Adrenal gland (tissue), 5 donors: ENCODE data around the gene PGS1.

Source experiments
- POLR2A ChIP-seq, 2 donors: fragments of 450-650 bp; IDR thresholded peaks; one replicate each; pipeline ENCODE4 v1.6.1; 2017; ENCODE audit warnings: antibody characterized with exemption in 2 of 2, mild to moderate bottlenecking in 2 of 2, moderate library complexity in 1 of 2
- TF ChIP-seq, protein P1 (sequence below), 6 experiments: fragments of 450-650 bp in 4 of 6; fragments of 200-600 bp in 2 of 6; sonication (generic) in 1 of 6; IDR thresholded peaks; 1 replicate in 5 of 6; 2 replicates in 1 of 6; pipeline versions ENCODE4 v1.5.1 to v1.8.0; 2016 to 2021; ENCODE audit warnings: antibody characterized with exemption in 6 of 6, mild to moderate bottlenecking in 2 of 6, moderate library complexity in 1 of 6
- donor health status: DM: no; HTN: no; CAD: no.

DNA sequence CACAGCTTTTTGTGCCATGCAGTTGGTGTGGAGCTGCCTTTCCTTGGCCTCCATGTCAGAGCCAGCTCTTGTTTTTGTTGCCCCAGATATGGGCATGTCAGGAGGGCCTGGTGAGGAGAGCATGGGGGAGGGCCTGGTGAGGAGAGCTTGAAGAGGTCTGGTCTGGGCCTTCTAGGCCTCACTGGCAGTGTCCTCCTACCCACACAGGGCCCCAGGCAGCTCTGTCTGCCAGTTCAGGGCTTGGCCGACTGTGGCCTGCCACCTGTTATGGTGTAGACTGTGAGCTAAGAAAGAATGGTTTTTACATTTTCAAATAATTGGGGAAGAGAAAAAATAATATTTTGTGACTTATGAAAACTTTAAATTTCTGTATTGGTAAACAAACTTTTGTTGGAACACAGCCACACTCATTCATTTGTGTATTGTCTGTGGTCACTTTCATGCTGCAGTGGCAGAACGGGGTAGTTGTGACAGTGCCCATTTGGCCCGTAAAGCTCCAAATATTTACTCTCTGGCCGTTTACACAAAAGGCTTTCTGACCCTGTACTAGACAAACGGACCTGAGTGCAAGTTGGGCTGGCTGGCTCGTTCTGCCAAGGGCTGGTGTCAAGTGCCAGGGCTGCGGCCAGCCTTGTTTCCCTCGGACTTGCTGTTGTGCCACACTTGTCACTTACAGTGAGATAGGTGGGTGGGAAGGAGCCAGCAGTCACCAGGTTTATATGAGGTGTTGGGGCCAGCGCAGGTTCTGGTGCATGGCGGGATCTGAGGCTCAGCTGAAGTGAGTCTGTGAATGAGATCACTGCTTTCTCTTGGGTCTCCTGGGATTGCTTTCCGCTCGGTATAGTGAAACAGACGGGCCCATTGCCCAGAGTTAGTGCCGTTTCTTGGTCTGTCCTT, 18.2 kb downstream of the PGS1 start:
- TF ChIP-seq, protein P1, sequence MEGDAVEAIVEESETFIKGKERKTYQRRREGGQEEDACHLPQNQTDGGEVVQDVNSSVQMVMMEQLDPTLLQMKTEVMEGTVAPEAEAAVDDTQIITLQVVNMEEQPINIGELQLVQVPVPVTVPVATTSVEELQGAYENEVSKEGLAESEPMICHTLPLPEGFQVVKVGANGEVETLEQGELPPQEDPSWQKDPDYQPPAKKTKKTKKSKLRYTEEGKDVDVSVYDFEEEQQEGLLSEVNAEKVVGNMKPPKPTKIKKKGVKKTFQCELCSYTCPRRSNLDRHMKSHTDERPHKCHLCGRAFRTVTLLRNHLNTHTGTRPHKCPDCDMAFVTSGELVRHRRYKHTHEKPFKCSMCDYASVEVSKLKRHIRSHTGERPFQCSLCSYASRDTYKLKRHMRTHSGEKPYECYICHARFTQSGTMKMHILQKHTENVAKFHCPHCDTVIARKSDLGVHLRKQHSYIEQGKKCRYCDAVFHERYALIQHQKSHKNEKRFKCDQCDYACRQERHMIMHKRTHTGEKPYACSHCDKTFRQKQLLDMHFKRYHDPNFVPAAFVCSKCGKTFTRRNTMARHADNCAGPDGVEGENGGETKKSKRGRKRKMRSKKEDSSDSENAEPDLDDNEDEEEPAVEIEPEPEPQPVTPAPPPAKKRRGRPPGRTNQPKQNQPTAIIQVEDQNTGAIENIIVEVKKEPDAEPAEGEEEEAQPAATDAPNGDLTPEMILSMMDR (IDR thresholded peaks at IDR 0.05): no peak
- TF ChIP-seq POLR2A (IDR thresholded peaks at IDR 0.05): no peak
